SK-N-MC (cell line): ENCODE data around the gene TM6SF1.

Experiments
- EZH2 ChIP-seq: fragments of 200-600 bp; sonication (generic); IDR thresholded peaks from one replicate; pipeline ENCODE4 v1.6.1; 2017; ENCODE audit warnings: antibody characterized with exemption
- FOXP2 ChIP-seq: optimal IDR thresholded peaks from 2 replicates; pipeline ENCODE3; 2011; ENCODE audit warnings: mild to moderate bottlenecking, moderate library complexity; ENCODE audit not compliant: insufficient read depth; ENCODE audit errors: extremely low read length, control extremely low read depth
- POLR2AphosphoS5 ChIP-seq: IDR thresholded peaks from 2 replicates; pipeline ENCODE4 v1.6.1; 2012; ENCODE audit warnings: mild to moderate bottlenecking, low read depth, low read length, borderline replicate concordance

- TF ChIP-seq EZH2 = no peak
- TF ChIP-seq POLR2AphosphoS5 = no peak
- no peak for TF ChIP-seq FOXP2
Observed at GRCh38 chr15:83153288-83153687, 45.8 kb downstream of the TM6SF1 start.
